ENCODE data around the gene CALCOCO2.

The CALCOCO2 gene

GRCh38 chr17:48873696-48874443 lies 43.0 kb downstream of the CALCOCO2 start:
- DNase-seq (ENCODE audit: low read depth in 2 of 2): no peak

- DNase-seq (ENCODE audit: low read depth in 2 of 2): peak in 1 of 2 donors; percentile 28
Observed at GRCh38 chr17:48878920-48879898, 48.4 kb downstream of the CALCOCO2 start.

GRCh38 chr17:48882272-48882671 lies 51.4 kb downstream of the CALCOCO2 start:
- no peak for DNase-seq (ENCODE audit: low read depth in 2 of 2)

- no peak for DNase-seq (ENCODE audit: low read depth in 2 of 2)
Observed at GRCh38 chr17:48883171-48883570, 52.3 kb downstream of the CALCOCO2 start.

- no peak for DNase-seq (ENCODE audit: low read depth in 2 of 2)
Observed at GRCh38 chr17:48890086-48890485, 59.3 kb downstream of the CALCOCO2 start.

GRCh38 chr17:48892940-48893645 lies 62.3 kb downstream of the CALCOCO2 start:
- no peak for DNase-seq (ENCODE audit: low read depth in 2 of 2)

GRCh38 chr17:48893646-48894508 lies 63.0 kb downstream of the CALCOCO2 start:
- no peak for DNase-seq (ENCODE audit: low read depth in 2 of 2)

GRCh38 chr17:48894886-48895285 lies 64.1 kb downstream of the CALCOCO2 start:
- DNase-seq (ENCODE audit: low read depth in 2 of 2): no peak

- no peak for DNase-seq (ENCODE audit: low read depth in 2 of 2)
Observed at GRCh38 chr17:48901241-48901640, 70.4 kb downstream of the CALCOCO2 start.

GRCh38 chr17:48903401-48903800 lies 72.6 kb downstream of the CALCOCO2 start:
- no peak for DNase-seq (ENCODE audit: low read depth in 2 of 2)

- no peak for DNase-seq (ENCODE audit: low read depth in 2 of 2)
Observed at GRCh38 chr17:48904428-48904827, 73.6 kb downstream of the CALCOCO2 start.

GRCh38 chr17:48905987-48906515 lies 75.2 kb downstream of the CALCOCO2 start:
- no peak for DNase-seq (ENCODE audit: low read depth in 2 of 2)

GRCh38 chr17:48907713-48908046 lies 76.8 kb downstream of the CALCOCO2 start:
- DNase-seq (ENCODE audit: low read depth in 2 of 2): no peak

- peak; percentile 85 to 87 for DNase-seq (ENCODE audit: low read depth in 2 of 2)
Observed at GRCh38 chr17:48908047-48908843, 77.4 kb downstream of the CALCOCO2 start, which contains the start of gene UBE2Z. UBE2Z (plus strand) TSS chr17:48908407; CDS start chr17:48908504, 97 bp downstream.

- DNase-seq (ENCODE audit: low read depth in 2 of 2): peak; percentile 92 to 94
Observed at GRCh38 chr17:48908853-48909394, 78.1 kb downstream of the CALCOCO2 start.

GRCh38 chr17:48909783-48910182 lies 78.9 kb downstream of the CALCOCO2 start:
- no peak for DNase-seq (ENCODE audit: low read depth in 2 of 2)

- no peak for DNase-seq (ENCODE audit: low read depth in 2 of 2)
Observed at GRCh38 chr17:48910370-48910769, 79.5 kb downstream of the CALCOCO2 start.

GRCh38 chr17:48912476-48912875 lies 81.6 kb downstream of the CALCOCO2 start:
- DNase-seq (ENCODE audit: low read depth in 2 of 2): no peak

Data from stimulated activated CD8-positive, alpha-beta memory T cell treated with anti-CD3 and anti-CD28 coated beads, Interleukin-2, amount 100 ng/mL, for 48 hours (primary cell).